Measurements from ENCODE around the gene ZFAND4. TPM values are rescaled to one million over a fixed set of nuclear protein-coding genes. Genes with fewer than 3 reads are reported as not detected.
"Not testable (repeated sequence)": the region's sequence is repeated elsewhere in the genome, so short reads cannot be mapped to it uniquely, and the experiment has no call there.

ZFAND4 gene
- total and polyA plus RNA-seq, 10 of the 15 experiments (the other 5 are each of a cell fraction or from before 2014, with no cell fraction given), result 4.7 to 20.8 (median 12.8) TPM

- not testable (repeated sequence) for H3K36me3 ChIP-seq (ENCODE audit: control insufficient read depth in 2 of 2, insufficient read depth in 2 of 2, low read length in 1 of 2); H3K4me1 ChIP-seq (ENCODE audit: control insufficient read depth, insufficient read depth, low read length); H3K9ac ChIP-seq (ENCODE audit: control insufficient read depth, insufficient read depth, low read length); H3K27me3 ChIP-seq (replicated peaks in 1 of 2; ENCODE audit: control insufficient read depth in 2 of 2, insufficient read depth in 2 of 2, low read length in 1 of 2); DNase-seq (ENCODE audit: low read depth, low spot score); H3K9me3 ChIP-seq (replicated peaks; ENCODE audit: control insufficient read depth, insufficient read depth, low read length); H4K20me1 ChIP-seq (ENCODE audit: control insufficient read depth, insufficient read depth); BruUV-seq (replicated peaks); FAIRE-seq; H3K27ac ChIP-seq (ENCODE audit: control insufficient read depth, insufficient read depth); H2AFZ ChIP-seq (ENCODE audit: control insufficient read depth, low read depth, low read length); H3K4me2 ChIP-seq (ENCODE audit: control insufficient read depth, insufficient read depth); ATAC-seq
- 69% methylated on average over 2 of the region's 3 CpGs for WGBS (ENCODE audit: insufficient coverage, insufficient replicate concordance, low lambda C conversion rate, missing lambda C conversion rate)
- ChIA-PET SMC1A (ENCODE audit: uncharacterized antibody, unreplicated experiment) (interaction anchor here (0.7 to 2.0 kb wide), 4 partner anchors 16 to 205 kb away, joined by 3 to 8 read pairs (median 4); no protein-coding TSS in a partner anchor), POLR2A (interaction anchor here (0.6 to 1.0 kb wide), 2 partner anchors 32 to 206 kb away, joined by 3 to 5 read pairs; no protein-coding TSS in a partner anchor), CTCF (interaction anchor here (1.1 to 3.2 kb wide), 3 partner anchors 205 to 363 kb away, joined by 3 to 11 read pairs (median 4); no protein-coding TSS in a partner anchor), RAD21 (ENCODE audit: unreplicated experiment) (interaction anchor here (1.1 to 1.6 kb wide), 2 partner anchors 9 to 205 kb away, joined by 4 to 5 read pairs; no protein-coding TSS in a partner anchor)
- intact Hi-C loops (cut with micrococcal nuclease; ENCODE audit: unreplicated experiment), result loop anchor here (5.0 kb wide), 2 partner anchors 418 to 668 kb away; partner anchors contain the start of gene ZNF22
- peaks cover 18% of the 10 kb centered on the region for H3K79me2 ChIP-seq (ENCODE audit: control insufficient read depth, insufficient read depth, low read length)
- in situ Hi-C loops (cut with MboI), result loop anchor here (5.0 kb wide), 2 partner anchors 208 to 418 kb away; no protein-coding TSS in a partner anchor
- H3K4me3 ChIP-seq, result peak overlapping the region; percentile 21; the same call in 1 of the 2 replicates
Observed at GRCh38 chr10:45669897-45670296, 2.7 kb downstream of the ZFAND4 start.

- peak; percentile 57 for FAIRE-seq
- intact Hi-C loops (cut with micrococcal nuclease; ENCODE audit: unreplicated experiment) (no loop called here), in situ Hi-C loops (cut with MboI) (no loop called here)
- H3K79me2 ChIP-seq (ENCODE audit: control insufficient read depth, insufficient read depth, low read length), result peaks cover 3% of the 10 kb centered on the region
- H3K9ac ChIP-seq (ENCODE audit: control insufficient read depth, insufficient read depth, low read length), result no peak overlapping the region
- H3K4me1 ChIP-seq (ENCODE audit: control insufficient read depth, insufficient read depth, low read length), result peaks cover 13% of the 10 kb centered on the region
- SMC1A ChIA-PET (ENCODE audit: uncharacterized antibody, unreplicated experiment), result interaction anchor here (0.7 kb wide), 1 partner anchor 10 kb away, joined by 3 read pairs; no protein-coding TSS in a partner anchor
- CTCF ChIA-PET, result no interaction called here
- DNase-seq (ENCODE audit: low read depth, low spot score), result no peak
- no peak overlapping the region for H2AFZ ChIP-seq (ENCODE audit: control insufficient read depth, low read depth, low read length)
- peak; percentile 31; the same call in 2 of the 3 replicates for ATAC-seq
- RAD21 ChIA-PET (ENCODE audit: unreplicated experiment), result interaction anchor here (1.2 kb wide), 1 partner anchor 9 kb away, joined by 4 read pairs; no protein-coding TSS in a partner anchor
- POLR2A ChIA-PET, result interaction anchor here (0.7 kb wide), 1 partner anchor 256 kb away, joined by 4 read pairs; no protein-coding TSS in a partner anchor
- H3K4me3 ChIP-seq, result no peak overlapping the region
- no TSS peak for BruUV-seq (replicated peaks)
- no peak for TF ChIP-seq SMARCA5 (IDR thresholded peaks at IDR 0.05)
- no peak for TF ChIP-seq IKZF2 (IDR thresholded peaks at IDR 0.05)
- no peak for TF ChIP-seq BHLHE40 (IDR thresholded peaks at IDR 0.05; ENCODE audit: borderline replicate concordance in 1 of 2, low read depth in 2 of 2, low read length in 1 of 2)
- no peak for TF ChIP-seq BACH1 (IDR thresholded peaks at IDR 0.05; ENCODE audit: borderline replicate concordance)
- TF ChIP-seq GATAD2B (conservative IDR thresholded peaks at IDR 0.05; ENCODE audit: low read depth), result no peak
- TF ChIP-seq TCF7 (IDR thresholded peaks at IDR 0.05; ENCODE audit: borderline replicate concordance), result no peak
- no peak for TF ChIP-seq ESRRA (IDR thresholded peaks at IDR 0.05; ENCODE audit: low read length)
- no peak for TF ChIP-seq SREBF1 (IDR thresholded peaks at IDR 0.05; ENCODE audit: low read length)
- no peak for TF ChIP-seq PAX8 (IDR thresholded peaks at IDR 0.05)
- no peak for TF ChIP-seq TBL1XR1 (IDR thresholded peaks at IDR 0.05; ENCODE audit: low read depth, low read length)
- no peak for TF ChIP-seq MYC (IDR thresholded peaks at IDR 0.05; ENCODE audit: insufficient read depth, insufficient read length, insufficient replicate concordance, low read length, severe bottlenecking)
- TF ChIP-seq EGR1 (IDR thresholded peaks at IDR 0.05; ENCODE audit: borderline replicate concordance in 1 of 2, low read depth in 2 of 2, low read length in 2 of 2), result no peak
- TF ChIP-seq CHD4 (IDR thresholded peaks at IDR 0.05), result no peak
- TF ChIP-seq POLR2AphosphoS2 (IDR thresholded peaks at IDR 0.05; ENCODE audit: low read depth, low read length), result no peak
- no peaks in the 10 kb centered on the region for H3K27me3 ChIP-seq (replicated peaks in 1 of 2; ENCODE audit: control insufficient read depth in 2 of 2, insufficient read depth in 2 of 2, low read length in 1 of 2)
- no peak overlapping the region for H3K4me2 ChIP-seq (ENCODE audit: control insufficient read depth, insufficient read depth)
- H4K20me1 ChIP-seq (ENCODE audit: control insufficient read depth, insufficient read depth), result no peaks in the 10 kb centered on the region
- peaks cover 3% of the 10 kb centered on the region; the same call in 2 of the 3 replicates for H3K9me3 ChIP-seq (replicated peaks; ENCODE audit: control insufficient read depth, insufficient read depth, low read length)
- peaks cover 0 to 4% of the 10 kb centered on the region in 2 experiments; a peak in 1 of 4 replicates for H3K36me3 ChIP-seq (ENCODE audit: control insufficient read depth in 2 of 2, insufficient read depth in 2 of 2, low read length in 1 of 2)
- 0 out of 2 replicates have a peak overlapping the region, but pooled peaks have one; percentile 13 for H3K27ac ChIP-seq (ENCODE audit: control insufficient read depth, insufficient read depth)
- 98% methylated on average over 2 of the region's 2 CpGs for WGBS (ENCODE audit: insufficient coverage, insufficient replicate concordance, low lambda C conversion rate, missing lambda C conversion rate)
Observed at GRCh38 chr10:45660876-45661411, 11.6 kb downstream of the ZFAND4 start.
